Common myeloid progenitor, CD34-positive (primary cell): ENCODE data around the gene CD2BP2. TPM values are rescaled to one million over a fixed set of nuclear protein-coding genes. Genes with fewer than 3 reads are reported as not detected.

Experiments used
- CTCF ChIA-PET: fragments of 350-600 bp; sonication (Branson Sonifier 250); formaldehyde crosslinking; loops from one replicate; lab custom pipeline; 2021; ENCODE audit warnings: antibody characterized with exemption; lab: Charles Lee
- POLR2A ChIA-PET: fragments of 350-600 bp; sonication (Branson Sonifier 250); formaldehyde crosslinking; loops from one replicate; lab custom pipeline; 2021; ENCODE audit warnings: antibody characterized with exemption; lab: Charles Lee
- DNase-seq, 3 donors: peaks; one replicate each; pipeline versions ENCODE4 v3.0.0 to v3.0.0-alpha.2; 2013
- H3K27ac ChIP-seq, 2 experiments: 1 replicate in 1 of 2; 2 replicates in 1 of 2; pipeline ENCODE4 v1.7.0; 2013; ENCODE audit warnings: inconsistent platforms in 2 of 2, low read length in 2 of 2, mild to moderate bottlenecking in 2 of 2, low read depth in 1 of 2, moderate library complexity in 1 of 2; ENCODE audit not compliant: severe bottlenecking in 2 of 2, insufficient read depth in 1 of 2, poor library complexity in 1 of 2
- H3K27me3 ChIP-seq, 5 experiments: replicated peaks in 2 of 5; 1 replicate in 3 of 5; 2 replicates in 2 of 5; pipeline versions ENCODE4 v1.6.1 to v1.7.0; 2013; ENCODE audit warnings: low read length in 4 of 5, mild to moderate bottlenecking in 2 of 5, moderate library complexity in 2 of 5, inconsistent platforms in 1 of 5; ENCODE audit not compliant: insufficient read depth in 5 of 5, control insufficient read depth in 4 of 5
- H3K36me3 ChIP-seq, 4 experiments: 1 replicate in 2 of 4; 2 replicates in 2 of 4; pipeline versions ENCODE4 v1.6.1 to v1.7.0; 2013; ENCODE audit warnings: low read length in 3 of 4, control low read depth in 1 of 4, mild to moderate bottlenecking in 1 of 4; ENCODE audit not compliant: control insufficient read depth in 4 of 4, insufficient read depth in 4 of 4
- H3K4me1 ChIP-seq, 4 experiments: 1 replicate in 3 of 4; 2 replicates in 1 of 4; pipeline versions ENCODE4 v1.6.1 to v1.7.1; 2013; ENCODE audit warnings: low read length in 3 of 4, mild to moderate bottlenecking in 3 of 4, control low read depth in 1 of 4, inconsistent platforms in 1 of 4, moderate library complexity in 1 of 4; ENCODE audit not compliant: control insufficient read depth in 4 of 4, insufficient read depth in 4 of 4; ENCODE audit errors: control extremely low read depth in 1 of 4
- H3K4me3 ChIP-seq, 7 experiments: 1 replicate in 4 of 7; 2 replicates in 3 of 7; pipeline versions ENCODE4 v1.5.1 to v1.7.0; 2013; ENCODE audit warnings: mild to moderate bottlenecking in 7 of 7, low read length in 6 of 7, moderate library complexity in 6 of 7, inconsistent platforms in 2 of 7, low read depth in 2 of 7, control low read depth in 1 of 7; ENCODE audit not compliant: insufficient read depth in 4 of 7, control insufficient read depth in 1 of 7; ENCODE audit errors: extremely low read depth in 1 of 7
- H3K9me3 ChIP-seq, 5 experiments: 1 replicate in 4 of 5; 2 replicates in 1 of 5; pipeline versions ENCODE4 v1.6.1 to v1.7.1; 2013; ENCODE audit warnings: low read length in 4 of 5, mild to moderate bottlenecking in 2 of 5, inconsistent platforms in 1 of 5, low read depth in 1 of 5, moderate library complexity in 1 of 5; ENCODE audit not compliant: control insufficient read depth in 4 of 5, insufficient read depth in 2 of 5; ENCODE audit errors: control extremely low read depth in 1 of 5
- WGBS: methylation state at CpG from one replicate; pipeline ENCODE4 v1.1.5; 2013; ENCODE audit not compliant: insufficient coverage; 5-methylcytosine and 5-hydroxymethylcytosine counted together
- polyA plus RNA-seq: library from polyadenylated mRNA; unstranded; fragments of 120-200 nt; gene quantifications from one replicate; pipeline ENCODE4 v1.2.1, GENCODE V29; 2013

CD2BP2 gene
- 28.8 TPM for polyA plus RNA-seq

- Histone ChIP-seq H3K27me3 (no peaks in the 10 kb centered on the region), H3K9me3 (no peaks in the 10 kb centered on the region), H3K27ac (peak within 1 kb of the TSS; percentile 68 to 88), H3K4me3 (peak within 1 kb of the TSS; percentile 85 to 96 (median 92)), H3K4me1 (peaks cover 0 to 32% (median 25%) of the 10 kb centered on the region in 4 experiments), H3K36me3 (peaks cover 6 to 76% (median 49%) of the 10 kb centered on the region in 4 experiments)
- DNase-seq: peak; percentile 89 to 91 (median 90)
- WGBS: under 1% methylated on average over 37 of the region's 45 CpGs
- POLR2A ChIA-PET: interaction anchor here (0.8 to 1.6 kb wide), 3 partner anchors 14 to 23 kb away, joined by 3 to 4 read pairs (median 3); partner anchors contain the start of gene TBC1D10B
- CTCF ChIA-PET: interaction anchor here (0.6 to 2.5 kb wide), 6 partner anchors 10 to 54 kb away, joined by 3 to 10 read pairs (median 6); no protein-coding TSS in a partner anchor
These were observed at the start of gene CD2BP2 for GRCh38 chr16:30355144-30355953. Gene CD2BP2 (minus strand): TSS chr16:30355308. CDS start chr16:30354681, 627 bp downstream.

DNA sequence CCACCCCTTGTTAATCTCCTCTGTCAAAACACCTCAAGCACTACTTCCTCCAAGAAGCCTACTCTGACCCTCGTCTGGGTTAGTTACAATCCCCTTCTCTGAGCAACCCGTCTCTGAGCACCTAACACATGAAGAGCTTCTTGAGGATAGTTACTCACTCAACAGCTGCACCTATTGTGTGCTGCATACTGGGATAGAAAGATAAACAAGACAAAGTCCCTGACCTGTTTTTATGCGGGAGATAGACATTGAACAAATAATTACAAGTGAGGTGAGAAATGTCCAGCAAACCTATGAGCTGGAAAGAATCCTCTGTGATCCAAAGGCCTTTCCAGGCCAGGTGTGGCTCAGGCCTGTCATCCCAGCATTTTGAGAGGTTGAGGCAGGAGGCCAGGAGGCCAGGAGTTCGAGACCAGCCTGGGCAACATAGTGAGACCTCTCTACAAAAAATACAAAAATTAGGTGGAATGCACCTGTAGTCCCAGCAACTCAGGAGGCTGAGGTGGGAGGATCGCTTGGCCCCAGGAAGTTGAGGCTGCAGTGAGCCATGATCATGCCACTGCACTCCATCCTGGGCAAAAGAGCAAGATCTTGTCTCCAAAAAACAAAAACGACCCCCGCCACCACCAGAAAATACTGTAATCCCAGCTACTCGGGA, 46.8 kb upstream of the CD2BP2 start:
- no peak for DNase-seq
- Histone ChIP-seq H3K27ac (no peak overlapping the region), H3K36me3 (peaks cover 0 to 22% (median 14%) of the 10 kb centered on the region in 4 experiments), H3K9me3 (no peaks in the 10 kb centered on the region), H3K4me3 (no peak overlapping the region), H3K27me3 (no peaks in the 10 kb centered on the region), H3K4me1 (peaks cover 2 to 29% (median 24%) of the 10 kb centered on the region in 4 experiments)
- POLR2A ChIA-PET: no interaction called here
- 80% methylated on average over 4 of the region's 8 CpGs for WGBS
- CTCF ChIA-PET: interaction anchor here (1.5 to 10.8 kb wide), 2 partner anchors 7 to 9 kb away, joined by 6 to 97 read pairs; partner anchors contain the start of gene ZNF771

DNA sequence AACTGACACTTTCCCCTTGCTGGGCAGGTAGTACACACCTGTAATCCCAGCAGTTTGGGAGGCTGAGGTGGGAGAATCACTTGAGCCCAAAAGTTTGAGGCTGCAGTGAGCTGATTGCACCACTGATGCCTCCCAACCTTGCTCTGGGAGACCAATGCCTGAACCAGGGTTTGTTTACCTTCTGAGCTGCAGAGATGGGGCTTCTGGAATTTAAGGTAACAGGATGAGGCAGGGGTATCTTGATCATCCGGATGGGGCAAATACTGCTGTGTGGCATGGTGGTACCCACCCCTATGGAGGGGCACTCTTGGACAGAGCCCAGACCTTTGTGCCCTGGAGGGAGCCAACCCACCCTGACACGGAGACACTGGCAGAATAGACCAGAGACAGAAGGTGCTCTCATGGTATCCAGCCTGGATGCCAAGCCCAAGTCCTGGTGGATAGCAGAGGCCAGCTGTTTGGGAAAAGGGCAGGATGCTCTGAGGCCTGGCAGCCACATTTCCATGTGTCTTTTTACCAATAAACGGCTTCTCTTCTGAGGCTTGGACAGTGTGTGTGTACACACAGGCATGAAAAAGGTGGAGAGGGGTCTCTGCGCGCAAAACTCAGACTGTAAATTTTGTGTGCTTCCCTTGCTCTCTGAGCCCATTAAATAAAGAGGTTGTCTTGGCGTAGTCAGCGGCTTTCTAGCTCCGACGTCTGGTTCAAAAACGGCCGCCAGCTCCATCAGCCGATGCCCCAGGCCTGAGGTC, 44.5 kb upstream of the CD2BP2 start:
- peak overlapping the region; percentile 79 to 87 for H3K27ac ChIP-seq
- H3K4me1 ChIP-seq: peaks cover 5 to 40% (median 34%) of the 10 kb centered on the region in 4 experiments
- no peak for DNase-seq
- ChIA-PET CTCF (interaction anchor here (0.8 to 10.8 kb wide), 8 partner anchors 10 to 31 kb away, joined by 3 to 97 read pairs (median 4); partner anchors contain the start of genes SEPTIN1 and ZNF771), POLR2A (interaction anchor here (1.0 kb wide), 1 partner anchor 22 kb away, joined by 5 read pairs; no protein-coding TSS in a partner anchor)
- WGBS: 20% methylated on average over 12 of the region's 12 CpGs
- H3K27me3 ChIP-seq: no peaks in the 10 kb centered on the region
- peaks cover 0 to 22% (median 14%) of the 10 kb centered on the region in 4 experiments for H3K36me3 ChIP-seq
- no peaks in the 10 kb centered on the region for H3K9me3 ChIP-seq
- H3K4me3 ChIP-seq: peak overlapping the region; percentile 40 to 87 (median 76)

GRCh38 chr16:30398661-30399434, 43.7 kb upstream of the CD2BP2 start:
- ChIA-PET CTCF (interaction anchor here (0.9 to 10.8 kb wide), 7 partner anchors 10 to 30 kb away, joined by 3 to 97 read pairs (median 3); partner anchors contain the start of gene ZNF771), POLR2A (interaction anchor here (1.0 kb wide), 1 partner anchor 21 kb away, joined by 5 read pairs; no protein-coding TSS in a partner anchor)
- Histone ChIP-seq H3K27ac (no peak overlapping the region), H3K27me3 (no peaks in the 10 kb centered on the region), H3K4me1 (peaks cover 7 to 46% (median 39%) of the 10 kb centered on the region in 4 experiments), H3K36me3 (peaks cover 0 to 22% (median 14%) of the 10 kb centered on the region in 4 experiments), H3K4me3 (peak overlapping the region in 1 of 7 experiments; percentile 83), H3K9me3 (no peaks in the 10 kb centered on the region)
- WGBS: 93% methylated on average over 17 of the region's 23 CpGs
- DNase-seq: no peak

DNA sequence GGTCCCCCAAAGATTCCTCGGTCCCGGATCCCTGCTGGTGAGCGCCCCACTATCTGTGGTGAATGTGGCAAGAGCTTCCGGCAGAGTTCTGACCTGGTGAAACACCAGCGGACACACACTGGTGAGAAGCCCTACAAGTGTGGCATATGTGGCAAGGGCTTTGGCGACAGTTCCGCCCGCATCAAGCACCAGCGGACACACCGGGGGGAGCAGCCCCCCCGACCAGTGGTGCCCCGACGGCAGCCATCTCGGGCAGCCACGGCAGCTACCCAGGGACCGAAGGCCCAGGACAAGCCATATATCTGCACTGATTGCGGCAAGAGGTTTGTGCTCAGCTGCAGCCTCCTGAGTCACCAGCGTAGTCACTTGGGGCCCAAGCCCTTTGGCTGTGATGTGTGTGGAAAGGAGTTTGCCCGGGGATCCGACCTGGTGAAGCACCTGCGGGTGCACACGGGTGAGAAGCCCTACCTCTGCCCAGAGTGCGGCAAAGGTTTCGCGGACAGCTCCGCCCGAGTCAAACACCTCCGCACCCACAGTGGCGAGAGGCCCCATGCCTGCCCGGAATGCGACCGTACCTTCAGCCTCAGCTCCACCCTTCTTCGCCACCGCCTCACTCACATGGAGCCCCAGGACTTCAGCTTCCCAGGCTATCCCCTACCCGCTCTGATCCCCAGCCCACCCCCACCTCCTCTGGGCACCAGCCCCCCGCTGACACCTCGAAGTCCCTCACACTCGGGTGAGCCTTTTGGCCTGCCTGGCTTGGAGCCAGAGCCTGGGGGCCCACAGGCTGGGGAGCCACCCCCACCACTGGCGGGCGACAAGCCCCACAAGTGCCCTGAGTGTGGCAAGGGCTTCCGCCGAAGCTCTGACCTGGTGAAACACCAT, 42.9 kb upstream of the CD2BP2 start:
- ChIA-PET CTCF (interaction anchor here (1.7 to 10.8 kb wide), 3 partner anchors 11 to 29 kb away, joined by 3 to 97 read pairs (median 8); partner anchors contain the start of gene ZNF771), POLR2A (no interaction called here)
- H3K4me1 ChIP-seq: peaks cover 7 to 46% (median 39%) of the 10 kb centered on the region in 4 experiments
- peaks cover 0 to 22% (median 14%) of the 10 kb centered on the region in 4 experiments for H3K36me3 ChIP-seq
- H3K27me3 ChIP-seq: no peaks in the 10 kb centered on the region
- DNase-seq: no peak
- 98% methylated on average over 38 of the region's 42 CpGs for WGBS
- no peak overlapping the region for H3K27ac ChIP-seq
- H3K4me3 ChIP-seq: no peak overlapping the region
- H3K9me3 ChIP-seq: no peaks in the 10 kb centered on the region
